ENCODE data around the gene TVP23C. TPM values are rescaled to one million over a fixed set of nuclear protein-coding genes. Genes with fewer than 3 reads are reported as not detected.

TVP23C gene
- total RNA-seq, 1 donor from 2014 or later: 22.2 TPM

- no peak for DNase-seq (ENCODE audit: low spot score)
- peaks cover 5% of the 10 kb centered on the region for H3K36me3 Mint-ChIP-seq (ENCODE audit: low read depth)
- peaks cover 20% of the 10 kb centered on the region for H3K4me1 Mint-ChIP-seq (ENCODE audit: low read depth)
- H3K4me3 Mint-ChIP-seq (ENCODE audit: unreplicated experiment): no peak overlapping the region
- H3K27ac Mint-ChIP-seq (ENCODE audit: unreplicated experiment): no peak overlapping the region
- TF ChIP-seq CTCF (IDR thresholded peaks at IDR 0.05): no peak
- no peaks in the 10 kb centered on the region for H3K27me3 Mint-ChIP-seq (ENCODE audit: low read depth)
- H3K9me3 Mint-ChIP-seq (ENCODE audit: low read depth): no peaks in the 10 kb centered on the region
These were observed 83.6 kb downstream of the TVP23C start for GRCh38 chr17:15479703-15480102.

- H3K9me3 Mint-ChIP-seq (ENCODE audit: low read depth): no peaks in the 10 kb centered on the region
- no peak for TF ChIP-seq CTCF (IDR thresholded peaks at IDR 0.05)
- DNase-seq (ENCODE audit: low spot score): no peak
- H3K36me3 Mint-ChIP-seq (ENCODE audit: low read depth): peaks cover 7% of the 10 kb centered on the region
- no peak overlapping the region for H3K4me3 Mint-ChIP-seq (ENCODE audit: unreplicated experiment)
- H3K27ac Mint-ChIP-seq (ENCODE audit: unreplicated experiment): no peak overlapping the region
- peaks cover 20% of the 10 kb centered on the region for H3K4me1 Mint-ChIP-seq (ENCODE audit: low read depth)
- H3K27me3 Mint-ChIP-seq (ENCODE audit: low read depth): no peaks in the 10 kb centered on the region
These were observed 84.4 kb downstream of the TVP23C start for GRCh38 chr17:15478845-15479244.

- TF ChIP-seq CTCF (IDR thresholded peaks at IDR 0.05): no peak
- H3K27me3 Mint-ChIP-seq (ENCODE audit: low read depth): no peaks in the 10 kb centered on the region
- H3K4me1 Mint-ChIP-seq (ENCODE audit: low read depth): peaks cover 14% of the 10 kb centered on the region
- no peak for DNase-seq (ENCODE audit: low spot score)
- peak overlapping the region; percentile 14 for H3K27ac Mint-ChIP-seq (ENCODE audit: unreplicated experiment)
- no peak overlapping the region for H3K4me3 Mint-ChIP-seq (ENCODE audit: unreplicated experiment)
- H3K9me3 Mint-ChIP-seq (ENCODE audit: low read depth): no peaks in the 10 kb centered on the region
- peaks cover 6% of the 10 kb centered on the region for H3K36me3 Mint-ChIP-seq (ENCODE audit: low read depth)
These were observed 87.5 kb downstream of the TVP23C start for GRCh38 chr17:15475631-15476354.

GRCh38 chr17:15472891-15473290 lies 90.4 kb downstream of the TVP23C start:
- Mint-ChIP-seq H3K4me3 (ENCODE audit: unreplicated experiment) (no peak overlapping the region), H3K4me1 (ENCODE audit: low read depth) (peaks cover 35% of the 10 kb centered on the region), H3K36me3 (ENCODE audit: low read depth) (peaks cover 6% of the 10 kb centered on the region), H3K9me3 (ENCODE audit: low read depth) (no peaks in the 10 kb centered on the region), H3K27me3 (ENCODE audit: low read depth) (no peaks in the 10 kb centered on the region), H3K27ac (ENCODE audit: unreplicated experiment) (no peak overlapping the region)
- no peak for TF ChIP-seq CTCF (IDR thresholded peaks at IDR 0.05)
- no peak for DNase-seq (ENCODE audit: low spot score)

GRCh38 chr17:15470536-15470935 lies 92.7 kb downstream of the TVP23C start:
- H3K4me1 Mint-ChIP-seq (ENCODE audit: low read depth): peaks cover 32% of the 10 kb centered on the region
- TF ChIP-seq CTCF (IDR thresholded peaks at IDR 0.05): no peak
- peaks cover 6% of the 10 kb centered on the region for H3K36me3 Mint-ChIP-seq (ENCODE audit: low read depth)
- no peak overlapping the region for H3K4me3 Mint-ChIP-seq (ENCODE audit: unreplicated experiment)
- H3K27ac Mint-ChIP-seq (ENCODE audit: unreplicated experiment): no peak overlapping the region
- no peaks in the 10 kb centered on the region for H3K27me3 Mint-ChIP-seq (ENCODE audit: low read depth)
- no peak for DNase-seq (ENCODE audit: low spot score)
- H3K9me3 Mint-ChIP-seq (ENCODE audit: low read depth): no peaks in the 10 kb centered on the region
